C4-2B (cell line): ENCODE measurements around the gene SPECC1L.
"Not testable (repeated sequence)": the region's sequence is repeated elsewhere in the genome, so short reads cannot be mapped to it uniquely, and the experiment has no call there.

Experiments
- CTCF ChIP-seq: fragments of 450-650 bp; conservative IDR thresholded peaks from 2 replicates; pipeline ENCODE4 v1.5.1; 2017; ENCODE audit warnings: mild to moderate bottlenecking
- ZFX ChIP-seq: fragments of 450-650 bp; IDR thresholded peaks from 2 replicates; pipeline ENCODE4 v1.6.1; 2017

- TF ChIP-seq CTCF, ZFX: not testable (repeated sequence)
Observed at GRCh38 chr22:24249413-24249812, 21.2 kb upstream of the SPECC1L start.
